GM10248 (cell line): ENCODE results near the gene CCDC81.

Experiments used
- CTCF ChIA-PET: fragments of 300-600 bp; sonication (Branson Sonifier 250); formaldehyde crosslinking; extraction: SDS; loops from one replicate; lab custom pipeline; 2021; ENCODE audit warnings: antibody characterized with exemption; lab: Yijun Ruan, JAX
- POLR2A ChIA-PET: fragments of 350-650 bp; sonication (Branson Sonifier 250); formaldehyde crosslinking; extraction: SDS; loops from one replicate; lab custom pipeline; 2020; ENCODE audit warnings: antibody characterized with exemption; lab: Yijun Ruan, JAX
- DNase-seq: peaks from one replicate; pipeline ENCODE4 v3.0.0; 2012; ENCODE audit errors: extremely low spot score
- TF ChIP-seq, protein P1 (sequence below): IDR thresholded peaks from 2 replicates; pipeline ENCODE4 v1.5.1; 2012; ENCODE audit warnings: mild to moderate bottlenecking, low read depth; ENCODE audit errors: extremely low read depth, missing control alignments, control extremely low read depth

CCDC81 gene

GRCh38 chr11:86461892-86462291 lies 87.2 kb downstream of the CCDC81 start:
- POLR2A ChIA-PET, result no interaction called here
- no peak for DNase-seq
- CTCF ChIA-PET, result interaction anchor here (1.0 to 1.9 kb wide), 5 partner anchors 17 to 607 kb away, joined by 3 to 4 read pairs (median 3); partner anchors contain the start of gene CCDC83
- TF ChIP-seq, protein P1, sequence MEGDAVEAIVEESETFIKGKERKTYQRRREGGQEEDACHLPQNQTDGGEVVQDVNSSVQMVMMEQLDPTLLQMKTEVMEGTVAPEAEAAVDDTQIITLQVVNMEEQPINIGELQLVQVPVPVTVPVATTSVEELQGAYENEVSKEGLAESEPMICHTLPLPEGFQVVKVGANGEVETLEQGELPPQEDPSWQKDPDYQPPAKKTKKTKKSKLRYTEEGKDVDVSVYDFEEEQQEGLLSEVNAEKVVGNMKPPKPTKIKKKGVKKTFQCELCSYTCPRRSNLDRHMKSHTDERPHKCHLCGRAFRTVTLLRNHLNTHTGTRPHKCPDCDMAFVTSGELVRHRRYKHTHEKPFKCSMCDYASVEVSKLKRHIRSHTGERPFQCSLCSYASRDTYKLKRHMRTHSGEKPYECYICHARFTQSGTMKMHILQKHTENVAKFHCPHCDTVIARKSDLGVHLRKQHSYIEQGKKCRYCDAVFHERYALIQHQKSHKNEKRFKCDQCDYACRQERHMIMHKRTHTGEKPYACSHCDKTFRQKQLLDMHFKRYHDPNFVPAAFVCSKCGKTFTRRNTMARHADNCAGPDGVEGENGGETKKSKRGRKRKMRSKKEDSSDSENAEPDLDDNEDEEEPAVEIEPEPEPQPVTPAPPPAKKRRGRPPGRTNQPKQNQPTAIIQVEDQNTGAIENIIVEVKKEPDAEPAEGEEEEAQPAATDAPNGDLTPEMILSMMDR, result no peak

- ChIA-PET POLR2A (no interaction called here), CTCF (interaction anchor here (0.8 to 1.9 kb wide), 3 partner anchors 22 to 608 kb away, joined by 3 to 4 read pairs (median 3); partner anchors contain the start of gene CCDC83)
- no peak for DNase-seq
- TF ChIP-seq, protein P1, result no peak
These were observed 88.4 kb downstream of the CCDC81 start for GRCh38 chr11:86463120-86463519.

GRCh38 chr11:86463955-86464354 lies 89.3 kb downstream of the CCDC81 start:
- TF ChIP-seq, protein P1, result no peak
- CTCF ChIA-PET, result interaction anchor here (0.8 to 1.3 kb wide), 5 partner anchors 11 to 357 kb away, joined by 3 to 4 read pairs (median 3); no protein-coding TSS in a partner anchor
- no peak for DNase-seq
- POLR2A ChIA-PET, result no interaction called here

GRCh38 chr11:86464509-86465221 lies 90.0 kb downstream of the CCDC81 start:
- POLR2A ChIA-PET, result no interaction called here
- TF ChIP-seq, protein P1, result no peak
- no peak for DNase-seq

DNA sequence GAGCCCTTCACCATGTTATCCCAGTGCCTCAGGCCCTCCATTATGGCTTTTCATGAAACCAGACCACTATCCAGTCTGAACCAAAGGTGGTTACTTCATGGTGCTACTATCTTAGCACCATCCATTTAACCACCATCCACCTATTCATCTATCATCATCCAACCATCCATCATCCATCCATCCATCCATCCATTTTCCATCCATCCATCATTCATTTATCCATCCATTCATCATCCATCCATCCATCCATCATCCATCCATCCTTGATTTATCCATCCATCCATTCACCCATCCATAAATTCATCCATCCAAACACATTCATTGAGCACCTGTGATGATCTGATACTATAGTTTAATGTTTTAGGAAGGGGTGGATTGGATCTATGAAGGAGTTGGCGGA lies 93.5 kb downstream of the CCDC81 start:
- no peak for DNase-seq
- ChIA-PET POLR2A (no interaction called here), CTCF (interaction anchor here (1.4 to 5.0 kb wide), 3 partner anchors 11 to 17 kb away, joined by 5 to 16 read pairs (median 9); no protein-coding TSS in a partner anchor)
- TF ChIP-seq, protein P1, result no peak

More at GRCh38 chr11:86464509-86465221, 90.0 kb downstream of the CCDC81 start:
- CTCF ChIA-PET, result interaction anchor here (0.8 to 1.4 kb wide), 6 partner anchors 8 to 144 kb away, joined by 3 to 4 read pairs (median 3); no protein-coding TSS in a partner anchor

DNA sequence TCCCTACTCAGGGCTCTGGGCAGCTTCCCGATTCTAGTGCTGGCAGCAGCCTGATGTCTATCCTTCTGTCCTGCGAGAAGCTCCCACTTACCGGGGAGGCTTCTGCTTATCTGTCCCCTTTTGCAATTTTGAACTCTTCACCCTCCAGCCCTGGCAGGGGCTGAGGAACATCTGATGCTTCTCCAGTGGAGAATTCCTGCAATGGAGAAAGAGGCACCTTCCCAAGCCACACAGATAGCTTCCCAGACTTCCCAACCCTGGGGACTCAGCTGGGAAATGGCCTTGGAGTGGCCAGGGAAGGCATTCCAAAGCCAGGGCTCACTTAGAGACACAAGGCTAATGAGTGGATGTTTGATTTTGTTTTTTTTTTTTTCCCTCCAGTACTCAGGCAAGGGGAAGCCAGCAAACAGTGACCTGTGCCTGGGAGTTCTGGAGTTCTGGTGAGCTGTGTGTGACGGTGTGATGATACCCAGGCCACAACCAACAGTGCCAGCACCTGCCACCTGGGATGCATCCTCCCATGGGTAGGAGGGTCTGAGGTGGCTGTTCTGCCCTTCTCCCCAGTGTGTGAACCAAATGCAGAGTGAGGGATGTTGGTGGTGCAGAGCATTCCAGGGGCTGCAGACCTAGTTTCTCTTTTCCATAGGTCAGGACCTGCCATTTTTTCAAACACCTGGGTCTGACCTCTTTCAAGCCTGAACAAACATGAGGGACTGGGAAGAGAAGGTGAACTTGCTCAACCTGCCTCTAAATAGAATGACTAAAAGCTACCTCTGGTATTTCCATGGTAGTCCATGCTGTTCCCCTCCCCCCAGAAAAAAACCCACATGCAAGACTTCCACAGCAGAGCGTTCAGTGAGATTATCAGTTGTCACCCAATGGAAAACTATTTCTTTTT lies 95.1 kb downstream of the CCDC81 start:
- ChIA-PET POLR2A (no interaction called here), CTCF (interaction anchor here (1.3 to 5.0 kb wide), 5 partner anchors 9 to 15 kb away, joined by 4 to 16 read pairs (median 5); no protein-coding TSS in a partner anchor)
- no peak for DNase-seq
- TF ChIP-seq, protein P1, result no peak
